GM23338 (cell line): Measurements from ENCODE around the gene KAZN. TPM values are rescaled to one million over a fixed set of nuclear protein-coding genes. Genes with fewer than 3 reads are reported as not detected.

ENCODE experiments used
- ATAC-seq: fragments of 200-7000 bp; cut with Tn5 transposase; 3 replicates; pipeline ENCODE4 v1.9.1; 2020
- DNase-seq: peaks from one replicate; pipeline ENCODE4 v3.0.0-alpha.2; 2015; ENCODE audit warnings: low spot score
- H2AFZ ChIP-seq: fragments of 200-600 bp; sonication (generic); 2 replicates; pipeline ENCODE4 v1.8.0; 2016; ENCODE audit warnings: antibody characterized with exemption, mild to moderate bottlenecking, moderate library complexity
- H3F3A ChIP-seq: fragments of 200-600 bp; sonication (generic); replicated peaks from 2 replicates; pipeline ENCODE4 v1.8.0; 2017; ENCODE audit warnings: antibody characterized with exemption, mixed run types, low read depth
- H3K27ac ChIP-seq: fragments of 200-600 bp; sonication (generic); 2 replicates; pipeline ENCODE4 v1.6.1; 2016; ENCODE audit warnings: low read depth
- H3K27me3 ChIP-seq: fragments of 200-600 bp; sonication (generic); 2 replicates; pipeline ENCODE4 v1.8.0; 2016; ENCODE audit warnings: mild to moderate bottlenecking, mixed run types, moderate library complexity; ENCODE audit not compliant: insufficient read depth
- H3K36me3 ChIP-seq: fragments of 200-600 bp; sonication (generic); 2 replicates; pipeline ENCODE4 v1.8.0; 2016; ENCODE audit warnings: mild to moderate bottlenecking; ENCODE audit not compliant: insufficient read depth
- H3K4me1 ChIP-seq: fragments of 200-600 bp; sonication (generic); 2 replicates; pipeline ENCODE4 v1.8.0; 2016; ENCODE audit warnings: mild to moderate bottlenecking, moderate library complexity; ENCODE audit not compliant: insufficient read depth
- H3K4me2 ChIP-seq: fragments of 200-600 bp; sonication (generic); 2 replicates; pipeline ENCODE4 v1.7.1; 2017; ENCODE audit warnings: mixed run types
- H3K4me3 ChIP-seq: fragments of 200-600 bp; sonication (generic); 2 replicates; pipeline ENCODE4 v1.6.1; 2016; ENCODE audit warnings: mixed run types
- H3K79me2 ChIP-seq: fragments of 200-600 bp; sonication (generic); replicated peaks from 2 replicates; pipeline ENCODE4 v1.8.0; 2017; ENCODE audit warnings: mild to moderate bottlenecking; ENCODE audit not compliant: insufficient read depth
- H3K9me2 ChIP-seq: fragments of 200-600 bp; sonication (generic); 2 replicates; pipeline ENCODE4 v1.8.0; 2017; ENCODE audit not compliant: insufficient read depth
- H4K20me1 ChIP-seq: fragments of 200-600 bp; sonication (generic); replicated peaks from 2 replicates; pipeline ENCODE4 v1.8.0; 2017; ENCODE audit warnings: mild to moderate bottlenecking; ENCODE audit not compliant: insufficient read depth
- H3K27ac Mint-ChIP-seq: 2 replicates; pipeline ENCODE4 v1.8.0; 2020; ENCODE audit warnings: inconsistent platforms, mild to moderate bottlenecking, moderate library complexity, mixed read lengths
- H3K27me3 Mint-ChIP-seq: 3 replicates; pipeline ENCODE4 v1.8.0; 2022; ENCODE audit warnings: low read depth, mild to moderate bottlenecking, moderate library complexity, mixed read lengths, inconsistent platforms; ENCODE audit not compliant: insufficient read depth, poor library complexity
- H3K36me3 Mint-ChIP-seq: 3 replicates; pipeline ENCODE4 v1.8.0; 2021; ENCODE audit warnings: low read depth, mild to moderate bottlenecking, inconsistent platforms, moderate library complexity, mixed read lengths
- H3K4me1 Mint-ChIP-seq: 3 replicates; pipeline ENCODE4 v1.8.0; 2020; ENCODE audit warnings: mild to moderate bottlenecking, inconsistent platforms, mixed read lengths
- H3K4me3 Mint-ChIP-seq: 3 replicates; pipeline ENCODE4 v1.8.0; 2021; ENCODE audit warnings: moderate library complexity, mild to moderate bottlenecking, inconsistent platforms, mixed read lengths
- H3K9me3 Mint-ChIP-seq: 3 replicates; pipeline ENCODE4 v1.8.0; 2020; ENCODE audit warnings: moderate library complexity, mild to moderate bottlenecking, inconsistent platforms, mixed read lengths
- CREB1 ChIP-seq: fragments of 250-450 bp; sonication (Bioruptor Pico); IDR thresholded peaks from 2 replicates; pipeline ENCODE4 v1.5.0; 2020; ENCODE audit warnings: low read depth, mild to moderate bottlenecking, moderate library complexity
- CTCF ChIP-seq, 2 experiments: fragments of 200-600 bp in 1 of 2; sonication (generic) in 1 of 2; conservative IDR thresholded peaks; 2 replicates each; pipeline versions ENCODE4 v1.5.1 to v1.6.1; 2016 to 2017; ENCODE audit warnings: antibody characterized with exemption in 2 of 2, low read depth in 2 of 2, mild to moderate bottlenecking in 2 of 2, moderate library complexity in 1 of 2
- ETS1 ChIP-seq: IDR thresholded peaks from 2 replicates; pipeline ENCODE4 v1.6.1; 2016; ENCODE audit warnings: antibody characterized with exemption
- EZH2 ChIP-seq: fragments of 200-600 bp; sonication (generic); IDR thresholded peaks from one replicate; pipeline ENCODE4 v1.8.0; 2017; ENCODE audit warnings: antibody characterized with exemption, mild to moderate bottlenecking, low read depth; ENCODE audit not compliant: unreplicated experiment
- EZH2phosphoT487 ChIP-seq: fragments of 200-600 bp; sonication (generic); IDR thresholded peaks from one replicate; pipeline ENCODE4 v1.8.1; 2018; ENCODE audit warnings: antibody characterized with exemption; ENCODE audit not compliant: unreplicated experiment
- JUNB ChIP-seq: IDR thresholded peaks from one replicate; pipeline ENCODE4 v1.6.1; 2016; ENCODE audit warnings: antibody characterized with exemption; ENCODE audit not compliant: unreplicated experiment
- NANOG ChIP-seq: IDR thresholded peaks from 2 replicates; pipeline ENCODE4 v1.6.1; 2016; ENCODE audit warnings: antibody characterized with exemption, borderline replicate concordance
- REST ChIP-seq: IDR thresholded peaks from one replicate; pipeline ENCODE4 v1.6.1; 2018; ENCODE audit warnings: antibody characterized with exemption; ENCODE audit not compliant: unreplicated experiment
- STAT1 ChIP-seq: IDR thresholded peaks from one replicate; pipeline ENCODE4 v1.6.1; 2016; ENCODE audit warnings: antibody characterized with exemption; ENCODE audit not compliant: unreplicated experiment
- ZNF114 ChIP-seq: fragments of 250-450 bp; sonication (Bioruptor Pico); IDR thresholded peaks from 2 replicates; pipeline ENCODE4 v1.5.0; 2020; ENCODE audit warnings: mild to moderate bottlenecking, moderate library complexity
- ZNF331 ChIP-seq: fragments of 250-450 bp; sonication (Bioruptor Pico); IDR thresholded peaks from 2 replicates; pipeline ENCODE4 v1.5.0; 2020; ENCODE audit warnings: low read depth, mild to moderate bottlenecking, moderate library complexity
- polyA plus RNA-seq: library from polyadenylated mRNA; unstranded; fragments of >200 nt; fragmentation: Nextera tagmentation; extraction: Ambion mirVana; gene quantifications from 2 replicates; pipeline ENCODE4 v1.2.1, GENCODE V29; 2016
- total RNA-seq: library from RNA; depleted of rRNA; stranded (reverse); fragments of >200 nt; shearing (Covaris generic); gene quantifications from 2 replicates; pipeline ENCODE4 v1.2.3, GENCODE V29; 2014

Gene KAZN
- total and polyA plus RNA-seq, 2 experiments from 2014 or later = 9.9 to 15.0 TPM

- Histone ChIP-seq H3K27ac (no peak overlapping the region), H3F3A (no peaks in the 10 kb centered on the region), H3K4me1 (no peaks in the 10 kb centered on the region), H3K36me3 (no peaks in the 10 kb centered on the region), H3K9me2 (no peaks in the 10 kb centered on the region), H2AFZ (no peak overlapping the region), H3K79me2 (no peaks in the 10 kb centered on the region), H3K4me3 (no peak overlapping the region), H3K27me3 (no peaks in the 10 kb centered on the region), H3K4me2 (no peak overlapping the region), H4K20me1 (no peaks in the 10 kb centered on the region)
- no peak overlapping the region for H3K4me3 Mint-ChIP-seq
- H3K36me3 Mint-ChIP-seq = no peaks in the 10 kb centered on the region
- no peak overlapping the region for H3K27ac Mint-ChIP-seq
- TF ChIP-seq ZNF331 (CRISPR knock-in tag) = no peak
- H3K27me3 Mint-ChIP-seq = no peaks in the 10 kb centered on the region
- H3K9me3 Mint-ChIP-seq = no peaks in the 10 kb centered on the region
- H3K4me1 Mint-ChIP-seq = no peaks in the 10 kb centered on the region; the same call in 2 of the 3 replicates
- ATAC-seq = no peak
- DNase-seq = no peak
Measured at GRCh38 chr1:15068152-15068551, 469.7 kb downstream of the KAZN start.

GRCh38 chr1:15068997-15069396 is 470.5 kb downstream of the KAZN start:
- Histone ChIP-seq H3K36me3 (no peaks in the 10 kb centered on the region), H3K4me2 (no peak overlapping the region), H3K4me1 (no peaks in the 10 kb centered on the region), H3K4me3 (no peak overlapping the region), H3K27me3 (no peaks in the 10 kb centered on the region), H3K27ac (no peak overlapping the region), H3F3A (no peaks in the 10 kb centered on the region), H4K20me1 (no peaks in the 10 kb centered on the region), H3K9me2 (no peaks in the 10 kb centered on the region), H3K79me2 (no peaks in the 10 kb centered on the region), H2AFZ (no peak overlapping the region)
- Mint-ChIP-seq H3K27me3 (no peaks in the 10 kb centered on the region), H3K4me1 (no peaks in the 10 kb centered on the region; the same call in 2 of the 3 replicates), H3K4me3 (no peak overlapping the region), H3K27ac (no peak overlapping the region), H3K36me3 (no peaks in the 10 kb centered on the region), H3K9me3 (no peaks in the 10 kb centered on the region)
- DNase-seq (no peak), ATAC-seq (no peak)
- TF ChIP-seq EZH2phosphoT487 (no peak), STAT1 (no peak), CREB1 (CRISPR knock-in tag) (no peak), ZNF114 (CRISPR knock-in tag) (no peak), EZH2 (no peak), JUNB (no peak), REST (no peak), ETS1 (no peak), NANOG (no peak), CTCF (conservative IDR thresholded peaks at IDR 0.05; ENCODE audit: low read depth in 2 of 2) (no peak)
